Neuronal stem cell (in vitro differentiated cells): ENCODE results near the gene DNAJC27.

Source experiments
- DNase-seq: peaks from one replicate; pipeline ENCODE4 v3.0.0-alpha.2; 2013; ENCODE audit warnings: low spot score
- H2AFZ ChIP-seq: one replicate; pipeline ENCODE4 v1.6.1; 2013; ENCODE audit warnings: mild to moderate bottlenecking, low read length, inconsistent platforms
- H2AK5ac ChIP-seq: 2 replicates; pipeline ENCODE4 v1.6.1; 2013; ENCODE audit warnings: low read depth, mild to moderate bottlenecking, inconsistent platforms, low read length, moderate library complexity, mixed read lengths
- H2BK120ac ChIP-seq: 2 replicates; pipeline ENCODE4 v1.6.1; 2013; ENCODE audit warnings: low read depth, mild to moderate bottlenecking, inconsistent platforms, low read length, moderate library complexity, mixed read lengths
- H2BK12ac ChIP-seq: one replicate; pipeline ENCODE4 v1.6.1; 2013; ENCODE audit warnings: low read length, inconsistent platforms
- H2BK15ac ChIP-seq: 2 replicates; pipeline ENCODE4 v1.6.1; 2013; ENCODE audit warnings: mild to moderate bottlenecking, low read length, inconsistent platforms, mixed read lengths
- H2BK5ac ChIP-seq: one replicate; pipeline ENCODE4 v1.6.1; 2013; ENCODE audit warnings: inconsistent platforms, mild to moderate bottlenecking, low read length, moderate library complexity
- H3K14ac ChIP-seq: one replicate; pipeline ENCODE4 v1.6.1; 2013; ENCODE audit warnings: low read length, inconsistent platforms
- H3K18ac ChIP-seq: 2 replicates; pipeline ENCODE4 v1.6.1; 2013; ENCODE audit warnings: low read length, inconsistent platforms
- H3K23ac ChIP-seq: 2 replicates; pipeline ENCODE4 v1.6.1; 2013; ENCODE audit warnings: low read depth, mild to moderate bottlenecking, mixed read lengths, low read length, inconsistent platforms; ENCODE audit not compliant: poor library complexity
- H3K27ac ChIP-seq: replicated peaks from 3 replicates; pipeline ENCODE4 v1.5.1; 2013; ENCODE audit warnings: low read length, inconsistent platforms
- H3K27me3 ChIP-seq, 3 experiments: 2 replicates each; pipeline ENCODE4 v1.6.1; 2013; ENCODE audit warnings: low read length in 3 of 3, mild to moderate bottlenecking in 2 of 3, inconsistent platforms in 1 of 3, low read depth in 1 of 3, mixed read lengths in 1 of 3, moderate library complexity in 1 of 3; ENCODE audit not compliant: control insufficient read depth in 3 of 3, insufficient read depth in 3 of 3
- H3K36me3 ChIP-seq, 2 donors: replicated peaks in 1 of 2; 2 replicates each; pipeline ENCODE4 v1.6.1; 2013; ENCODE audit warnings: low read length in 2 of 2; ENCODE audit not compliant: control insufficient read depth in 2 of 2, insufficient read depth in 2 of 2
- H3K4ac ChIP-seq: 2 replicates; pipeline ENCODE4 v1.6.1; 2013; ENCODE audit warnings: inconsistent platforms, mild to moderate bottlenecking, low read length, moderate library complexity
- H3K4me1 ChIP-seq, 2 donors: 1 replicate in 1 of 2; 2 replicates in 1 of 2; pipeline ENCODE4 v1.6.1; 2013; ENCODE audit warnings: low read length in 2 of 2, low read depth in 1 of 2; ENCODE audit not compliant: control insufficient read depth in 2 of 2, insufficient read depth in 1 of 2
- H3K4me2 ChIP-seq: one replicate; pipeline ENCODE4 v1.6.1; 2013; ENCODE audit warnings: mild to moderate bottlenecking, low read length, inconsistent platforms; ENCODE audit not compliant: insufficient read depth, poor library complexity, severe bottlenecking
- H3K4me3 ChIP-seq, 2 donors: 2 replicates each; pipeline ENCODE4 v1.5.1; 2013; ENCODE audit warnings: low read length in 2 of 2, mild to moderate bottlenecking in 2 of 2, inconsistent platforms in 1 of 2, moderate library complexity in 1 of 2
- H3K79me1 ChIP-seq: one replicate; pipeline ENCODE4 v1.6.1; 2013; ENCODE audit warnings: low read depth, mild to moderate bottlenecking, inconsistent platforms, low read length, moderate library complexity
- H3K9ac ChIP-seq: one replicate; pipeline ENCODE4 v1.6.1; 2013; ENCODE audit warnings: mild to moderate bottlenecking, low read depth, low read length, inconsistent platforms; ENCODE audit not compliant: poor library complexity
- H3K9me3 ChIP-seq, 2 donors: replicated peaks in 1 of 2; 2 replicates each; pipeline versions ENCODE3 to v1.6.1; 2013; ENCODE audit warnings: low read length in 2 of 2, mild to moderate bottlenecking in 2 of 2, inconsistent platforms in 1 of 2, low read depth in 1 of 2, mixed read lengths in 1 of 2, moderate library complexity in 1 of 2; ENCODE audit not compliant: control insufficient read depth in 2 of 2, insufficient read depth in 1 of 2
- H4K8ac ChIP-seq: one replicate; pipeline ENCODE4 v1.6.1; 2013; ENCODE audit warnings: low read depth, mild to moderate bottlenecking, inconsistent platforms, low read length, moderate library complexity
- H4K91ac ChIP-seq: one replicate; pipeline ENCODE4 v1.6.1; 2013; ENCODE audit warnings: low read length, low read depth, mild to moderate bottlenecking, inconsistent platforms; ENCODE audit not compliant: poor library complexity
- WGBS, 2 donors: extraction: QIAGEN DNeasy Blood & Tissue Kit; methylation state at CpG; one replicate each; pipeline ENCODE4 v1.1.7; 2013; ENCODE audit warnings: missing lambda C conversion rate in 2 of 2, mixed read lengths in 1 of 2; ENCODE audit not compliant: insufficient read length in 2 of 2, insufficient replicate concordance in 1 of 2; ENCODE audit errors: extremely low coverage in 2 of 2; 5-methylcytosine and 5-hydroxymethylcytosine counted together

The DNAJC27 gene

GRCh38 chr2:24925815-24926214, 45.9 kb downstream of the DNAJC27 start:
- 100% methylated on average over 6 of the region's 10 CpGs; no CpG with 5 or more reads in 1 of the 2 donors for WGBS, 2 donors
- H2AFZ ChIP-seq = no peak overlapping the region
- no peak overlapping the region for H3K18ac ChIP-seq
- H2BK5ac ChIP-seq = no peak overlapping the region
- peak overlapping the region; percentile 20 for H4K8ac ChIP-seq
- H2BK12ac ChIP-seq = no peak overlapping the region
- peak overlapping the region in 1 of 2 donors; percentile 59 for H3K4me3 ChIP-seq
- no peak for DNase-seq
- H3K14ac ChIP-seq = peak overlapping the region; percentile 17
- no peaks in the 10 kb centered on the region for H3K79me1 ChIP-seq
- H3K27me3 ChIP-seq = peaks cover 0 to 4% (median 0%) of the 10 kb centered on the region in 3 experiments
- H3K23ac ChIP-seq = peak overlapping the region; percentile 28
- H3K9ac ChIP-seq = no peak overlapping the region
- no peak overlapping the region for H3K4me2 ChIP-seq
- peaks cover 0 to 3% of the 10 kb centered on the region in 2 donors for H3K9me3 ChIP-seq
- peak overlapping the region; percentile 14 for H2BK15ac ChIP-seq
- no peak overlapping the region for H3K27ac ChIP-seq
- H3K36me3 ChIP-seq = peaks cover 0 to 2% of the 10 kb centered on the region in 2 donors
- H4K91ac ChIP-seq = no peak overlapping the region
- no peak overlapping the region for H2BK120ac ChIP-seq
- H3K4ac ChIP-seq = no peak overlapping the region
- peaks cover 7 to 15% of the 10 kb centered on the region in 2 donors for H3K4me1 ChIP-seq
- peak overlapping the region; percentile 60 for H2AK5ac ChIP-seq

DNA sequence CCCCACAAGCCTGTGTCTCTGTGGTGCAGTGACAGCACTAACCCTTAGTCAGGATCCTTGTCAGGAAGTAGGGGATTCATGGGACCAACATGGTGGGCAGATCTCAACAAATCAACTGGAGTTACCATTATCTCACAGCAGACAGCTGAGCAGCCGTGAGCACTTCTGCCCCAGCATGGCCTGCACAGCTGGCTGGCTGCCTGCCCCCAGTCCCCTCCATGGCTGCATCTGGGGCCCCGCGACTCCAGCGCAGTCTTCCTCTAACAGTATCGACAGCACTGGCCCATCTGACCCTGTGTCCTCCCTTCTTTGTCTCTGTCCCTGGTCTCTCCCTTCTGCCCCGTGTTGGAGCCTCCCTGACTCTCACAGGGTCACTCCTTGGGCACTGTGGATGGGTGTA, 47.0 kb downstream of the DNAJC27 start:
- no peak overlapping the region for H3K23ac ChIP-seq
- no peak overlapping the region for H3K4me2 ChIP-seq
- H2BK120ac ChIP-seq = no peak overlapping the region
- H4K91ac ChIP-seq = no peak overlapping the region
- H3K36me3 ChIP-seq = peaks cover 0 to 2% of the 10 kb centered on the region in 2 donors
- H4K8ac ChIP-seq = no peak overlapping the region
- H3K14ac ChIP-seq = no peak overlapping the region
- H3K18ac ChIP-seq = peak overlapping the region; percentile 38
- H3K79me1 ChIP-seq = no peaks in the 10 kb centered on the region
- H3K4ac ChIP-seq = no peak overlapping the region
- H3K9ac ChIP-seq = peak overlapping the region; percentile 9
- H3K27me3 ChIP-seq = peaks cover 0 to 4% (median 0%) of the 10 kb centered on the region in 3 experiments
- no peak overlapping the region for H2BK5ac ChIP-seq
- peaks cover 0 to 3% of the 10 kb centered on the region in 2 donors for H3K9me3 ChIP-seq
- WGBS, 2 donors = no CpG with 5 or more reads among the region's 6 CpGs
- H2AK5ac ChIP-seq = no peak overlapping the region
- peak overlapping the region; percentile 68 for H2AFZ ChIP-seq
- peak overlapping the region; percentile 8 for H2BK15ac ChIP-seq
- H3K27ac ChIP-seq = no peak overlapping the region
- no peak for DNase-seq
- no peak overlapping the region for H3K4me3 ChIP-seq
- no peak overlapping the region for H2BK12ac ChIP-seq
- H3K4me1 ChIP-seq = peaks cover 6 to 13% of the 10 kb centered on the region in 2 donors

GRCh38 chr2:24924266-24924665, 47.5 kb downstream of the DNAJC27 start:
- Histone ChIP-seq H3K79me1 (no peaks in the 10 kb centered on the region), H2BK5ac (no peak overlapping the region), H3K14ac (no peak overlapping the region), H4K91ac (no peak overlapping the region), H3K9me3 (peaks cover 0 to 3% of the 10 kb centered on the region in 2 donors), H4K8ac (peak overlapping the region; percentile 54), H3K36me3 (peaks cover 0 to 2% of the 10 kb centered on the region in 2 donors), H2AFZ (no peak overlapping the region), H3K18ac (no peak overlapping the region), H3K4me1 (peaks cover 6 to 13% of the 10 kb centered on the region in 2 donors), H3K4me2 (no peak overlapping the region), H2BK15ac (peak overlapping the region; percentile 8), H2AK5ac (no peak overlapping the region), H3K27me3 (peaks cover 0 to 4% (median 0%) of the 10 kb centered on the region in 3 experiments), H3K9ac (no peak overlapping the region), H3K4me3 (no peak overlapping the region), H3K27ac (no peak overlapping the region), H2BK12ac (no peak overlapping the region), H3K23ac (no peak overlapping the region), H2BK120ac (no peak overlapping the region), H3K4ac (no peak overlapping the region)
- no peak for DNase-seq
- no CpG with 5 or more reads among the region's 5 CpGs for WGBS, 2 donors

DNA sequence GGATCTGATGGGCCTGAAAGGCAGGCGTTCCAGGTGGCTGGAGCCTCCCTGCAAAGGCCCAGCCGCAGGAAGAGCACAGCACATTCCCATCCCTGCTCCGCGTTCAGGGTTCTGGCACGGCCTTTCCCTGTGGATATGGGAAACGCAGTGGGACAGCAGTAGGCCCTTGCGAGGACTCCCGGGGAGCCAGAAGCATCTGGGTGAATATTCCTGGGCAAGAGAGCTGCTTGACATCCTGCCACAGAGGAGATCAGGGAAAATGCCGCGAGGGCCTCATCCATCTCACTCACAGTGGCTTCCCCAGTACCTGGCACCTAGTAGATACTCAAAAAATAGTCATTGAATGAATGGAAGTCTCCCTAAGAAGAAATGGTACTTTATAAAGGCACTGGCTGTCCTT, 48.6 kb downstream of the DNAJC27 start:
- H3K79me1 ChIP-seq = peaks cover 4% of the 10 kb centered on the region
- no peak overlapping the region for H3K4me3 ChIP-seq
- H3K4me1 ChIP-seq = peaks cover 6 to 21% of the 10 kb centered on the region in 2 donors
- H3K18ac ChIP-seq = no peak overlapping the region
- H3K4me2 ChIP-seq = no peak overlapping the region
- H3K27ac ChIP-seq = no peak overlapping the region
- no peak overlapping the region for H4K91ac ChIP-seq
- H3K27me3 ChIP-seq = peaks cover 0 to 4% (median 0%) of the 10 kb centered on the region in 3 experiments
- no peak overlapping the region for H3K9ac ChIP-seq
- no peak overlapping the region for H3K14ac ChIP-seq
- H2AK5ac ChIP-seq = no peak overlapping the region
- peaks cover 6 to 8% of the 10 kb centered on the region in 2 donors for H3K36me3 ChIP-seq
- H2BK5ac ChIP-seq = no peak overlapping the region
- H2BK15ac ChIP-seq = no peak overlapping the region
- WGBS, 2 donors = no CpG with 5 or more reads among the region's 10 CpGs
- H3K23ac ChIP-seq = no peak overlapping the region
- H3K9me3 ChIP-seq = peaks cover 0 to 3% of the 10 kb centered on the region in 2 donors
- no peak overlapping the region for H4K8ac ChIP-seq
- H2AFZ ChIP-seq = no peak overlapping the region
- H2BK12ac ChIP-seq = no peak overlapping the region
- H2BK120ac ChIP-seq = no peak overlapping the region
- H3K4ac ChIP-seq = no peak overlapping the region
- no peak for DNase-seq
